CD14-positive monocyte (primary cell): ENCODE results near the gene SV2B. TPM values are rescaled to one million over a fixed set of nuclear protein-coding genes. Genes with fewer than 3 reads are reported as not detected.

Experiments used
- DNase-seq, 3 donors: peaks; one replicate each; pipeline ENCODE4 v3.0.0-alpha.2; 2011 to 2022
- H2AFZ ChIP-seq: 2 replicates; pipeline ENCODE4 v1.6.0; 2012; ENCODE audit warnings: mild to moderate bottlenecking, low read depth, low read length, inconsistent platforms; ENCODE audit not compliant: insufficient read depth, poor library complexity, severe bottlenecking
- H3K27ac ChIP-seq, 2 donors: 1 replicate in 1 of 2; 2 replicates in 1 of 2; pipeline ENCODE4 v1.5.1; 2012 to 2013; ENCODE audit warnings: low read length in 2 of 2, control low read depth in 1 of 2, inconsistent platforms in 1 of 2, low read depth in 1 of 2, mild to moderate bottlenecking in 1 of 2
- H3K27me3 ChIP-seq, 2 donors: one replicate each; pipeline versions ENCODE4 v1.6.0 to v1.6.1; 2011 to 2013; ENCODE audit warnings: low read length in 2 of 2; ENCODE audit not compliant: control insufficient read depth in 2 of 2, insufficient read depth in 2 of 2
- H3K36me3 ChIP-seq, 2 donors: replicated peaks in 1 of 2; 1 replicate in 1 of 2; 2 replicates in 1 of 2; pipeline versions ENCODE4 v1.5.1 to v1.6.1; 2012 to 2013; ENCODE audit warnings: low read length in 2 of 2, control low read depth in 1 of 2, inconsistent platforms in 1 of 2, mild to moderate bottlenecking in 1 of 2; ENCODE audit not compliant: insufficient read depth in 2 of 2, control insufficient read depth in 1 of 2
- H3K4me1 ChIP-seq, 2 donors: 1 replicate in 1 of 2; 2 replicates in 1 of 2; pipeline versions ENCODE4 v1.5.1 to v1.6.1; 2012 to 2013; ENCODE audit warnings: low read length in 2 of 2, control low read depth in 1 of 2, inconsistent platforms in 1 of 2, mild to moderate bottlenecking in 1 of 2, moderate library complexity in 1 of 2; ENCODE audit not compliant: insufficient read depth in 2 of 2, control insufficient read depth in 1 of 2
- H3K4me2 ChIP-seq: replicated peaks from 2 replicates; pipeline ENCODE3; 2012; ENCODE audit warnings: low read length, moderate library complexity, mild to moderate bottlenecking; ENCODE audit not compliant: poor library complexity, severe bottlenecking; ENCODE audit errors: extremely low read depth
- H3K4me3 ChIP-seq, 3 experiments: fragments of 200-600 bp in 1 of 3; sonication (generic) in 1 of 3; replicated peaks in 1 of 3; 1 replicate in 2 of 3; 2 replicates in 1 of 3; pipeline ENCODE4 v1.5.1; 2011 to 2013; ENCODE audit warnings: low read length in 3 of 3, mild to moderate bottlenecking in 3 of 3, control low read depth in 2 of 3, low read depth in 2 of 3, inconsistent platforms in 1 of 3, moderate library complexity in 1 of 3
- H3K79me2 ChIP-seq: 2 replicates; pipeline ENCODE4 v1.6.0; 2012; ENCODE audit warnings: mild to moderate bottlenecking, control low read depth, inconsistent platforms, low read length, moderate library complexity; ENCODE audit not compliant: insufficient read depth
- H3K9ac ChIP-seq: 2 replicates; pipeline ENCODE4 v1.6.0; 2017; ENCODE audit warnings: low read length, mild to moderate bottlenecking; ENCODE audit not compliant: insufficient read depth, poor library complexity, severe bottlenecking
- H3K9me3 ChIP-seq, 2 donors: replicated peaks in 1 of 2; 1 replicate in 1 of 2; 2 replicates in 1 of 2; pipeline versions ENCODE4 v1.5.1 to v1.6.1; 2012 to 2013; ENCODE audit warnings: low read length in 2 of 2, control low read depth in 1 of 2; ENCODE audit not compliant: control insufficient read depth in 1 of 2, insufficient read depth in 1 of 2
- H4K20me1 ChIP-seq: 2 replicates; pipeline ENCODE4 v1.6.0; 2012; ENCODE audit warnings: mild to moderate bottlenecking, low read length, control low read depth, moderate library complexity; ENCODE audit not compliant: insufficient read depth
- H3K27ac Mint-ChIP-seq, 7 donors: one replicate each; pipeline ENCODE4 v1.8.0; 2020; ENCODE audit warnings: mild to moderate bottlenecking in 7 of 7, mixed read lengths in 7 of 7, moderate library complexity in 6 of 7, inconsistent platforms in 2 of 7
- H3K27me3 Mint-ChIP-seq, 3 donors: one replicate each; pipeline ENCODE4 v1.8.0; 2021 to 2022; ENCODE audit warnings: low read depth in 3 of 3, mild to moderate bottlenecking in 3 of 3, mixed read lengths in 3 of 3, moderate library complexity in 3 of 3, inconsistent platforms in 1 of 3
- H3K36me3 Mint-ChIP-seq, 2 donors: one replicate each; pipeline ENCODE4 v1.8.0; 2020; ENCODE audit warnings: mixed read lengths in 2 of 2, inconsistent platforms in 1 of 2, mild to moderate bottlenecking in 1 of 2
- H3K4me1 Mint-ChIP-seq: one replicate; pipeline ENCODE4 v1.8.0; 2020; ENCODE audit warnings: mild to moderate bottlenecking, mixed read lengths
- H3K4me3 Mint-ChIP-seq, 2 donors: one replicate each; pipeline ENCODE4 v1.8.0; 2020; ENCODE audit warnings: mild to moderate bottlenecking in 2 of 2, mixed read lengths in 2 of 2, moderate library complexity in 1 of 2
- H3K9me3 Mint-ChIP-seq, 7 donors: one replicate each; pipeline ENCODE4 v1.8.0; 2020 to 2022; ENCODE audit warnings: mixed read lengths in 7 of 7, mild to moderate bottlenecking in 6 of 7, moderate library complexity in 6 of 7, inconsistent platforms in 2 of 7
- WGBS: methylation state at CpG from one replicate; pipeline ENCODE4 v1.1.5; 2013; ENCODE audit warnings: missing lambda C conversion rate; ENCODE audit not compliant: insufficient coverage; 5-methylcytosine and 5-hydroxymethylcytosine counted together
- intact Hi-C, 2 donors: fragments of 100-400 bp; cut with micrococcal nuclease; formaldehyde crosslinking; loops; one replicate each; pipeline versions ENCODE4 v1.15.0 to v1.15.1; 2023
- polyA plus RNA-seq, 3 donors: library from polyadenylated mRNA; depleted of rRNA in 1 of 3; unstranded in 2 of 3; stranded (reverse) in 1 of 3; fragments of 300-500 nt in 2 of 3; fragments of >200 nt in 1 of 3; fragmentation: Illumina TruSeq in 2 of 3; gene quantifications; 1 replicate in 2 of 3; 2 replicates in 1 of 3; pipeline ENCODE4 v1.2.3, GENCODE V29; 2012 to 2021
- TF ChIP-seq, protein P1 (sequence below): fragments of 200-600 bp; IDR thresholded peaks from one replicate; pipeline ENCODE4 v1.8.0; 2022; ENCODE audit warnings: antibody characterized with exemption, mild to moderate bottlenecking

Gene SV2B
- polyA plus RNA-seq, 3 donors = not detected

DNA sequence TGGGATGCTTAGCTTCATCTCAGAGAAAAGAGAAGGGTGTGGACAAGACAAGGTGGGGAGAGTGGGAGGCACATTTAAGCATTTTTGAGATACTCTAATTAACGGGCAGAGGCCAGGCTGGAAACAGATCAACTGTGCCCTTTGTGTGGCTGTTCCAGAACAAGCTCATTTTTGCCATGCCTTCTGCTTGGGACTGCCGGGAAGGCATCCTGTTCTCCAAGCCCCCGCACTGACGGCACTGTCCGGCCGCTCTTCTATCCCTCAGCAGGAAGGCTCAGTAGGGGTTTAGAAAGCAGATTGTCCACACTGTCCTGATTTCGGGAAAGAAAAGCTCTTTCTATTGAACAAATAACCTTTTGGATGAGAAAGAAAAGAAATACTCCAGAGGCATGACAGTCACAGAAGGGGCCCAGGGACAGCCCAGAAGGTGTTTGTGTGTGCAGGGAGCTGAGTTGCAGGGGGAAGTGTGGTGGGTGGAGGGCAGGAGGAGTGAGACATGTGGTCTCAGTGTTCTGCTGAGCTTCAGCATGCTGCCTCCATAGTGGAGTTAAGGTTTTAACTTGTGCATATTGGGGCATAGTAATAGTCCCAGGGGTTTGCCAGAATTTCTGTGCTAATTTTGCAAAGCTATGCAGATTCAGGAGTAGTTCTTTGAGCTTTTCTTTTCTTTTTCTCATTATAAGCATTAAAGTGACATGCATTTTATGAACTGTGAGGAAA lies 27.3 kb downstream of the SV2B start:
- Histone ChIP-seq H3K4me3 (no peak overlapping the region), H2AFZ (no peak overlapping the region), H3K36me3 (no peaks in the 10 kb centered on the region), H3K27ac (no peak overlapping the region), H4K20me1 (no peaks in the 10 kb centered on the region), H3K9ac (no peak overlapping the region), H3K4me1 (no peaks in the 10 kb centered on the region), H3K79me2 (no peaks in the 10 kb centered on the region), H3K4me2 (no peak overlapping the region), H3K27me3 (peaks cover 15 to 16% of the 10 kb centered on the region in 2 donors), H3K9me3 (no peaks in the 10 kb centered on the region)
- Mint-ChIP-seq H3K27me3 (peaks cover 17% of the 10 kb centered on the region in 3 donors), H3K9me3 (no peaks in the 10 kb centered on the region), H3K27ac (no peak overlapping the region), H3K4me1 (no peaks in the 10 kb centered on the region), H3K4me3 (no peak overlapping the region), H3K36me3 (no peaks in the 10 kb centered on the region)
- DNase-seq = no peak
- intact Hi-C loops = no loop called here
- TF ChIP-seq, protein P1, sequence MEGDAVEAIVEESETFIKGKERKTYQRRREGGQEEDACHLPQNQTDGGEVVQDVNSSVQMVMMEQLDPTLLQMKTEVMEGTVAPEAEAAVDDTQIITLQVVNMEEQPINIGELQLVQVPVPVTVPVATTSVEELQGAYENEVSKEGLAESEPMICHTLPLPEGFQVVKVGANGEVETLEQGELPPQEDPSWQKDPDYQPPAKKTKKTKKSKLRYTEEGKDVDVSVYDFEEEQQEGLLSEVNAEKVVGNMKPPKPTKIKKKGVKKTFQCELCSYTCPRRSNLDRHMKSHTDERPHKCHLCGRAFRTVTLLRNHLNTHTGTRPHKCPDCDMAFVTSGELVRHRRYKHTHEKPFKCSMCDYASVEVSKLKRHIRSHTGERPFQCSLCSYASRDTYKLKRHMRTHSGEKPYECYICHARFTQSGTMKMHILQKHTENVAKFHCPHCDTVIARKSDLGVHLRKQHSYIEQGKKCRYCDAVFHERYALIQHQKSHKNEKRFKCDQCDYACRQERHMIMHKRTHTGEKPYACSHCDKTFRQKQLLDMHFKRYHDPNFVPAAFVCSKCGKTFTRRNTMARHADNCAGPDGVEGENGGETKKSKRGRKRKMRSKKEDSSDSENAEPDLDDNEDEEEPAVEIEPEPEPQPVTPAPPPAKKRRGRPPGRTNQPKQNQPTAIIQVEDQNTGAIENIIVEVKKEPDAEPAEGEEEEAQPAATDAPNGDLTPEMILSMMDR = no peak
- 59% methylated on average over 3 of the region's 7 CpGs for WGBS

GRCh38 chr15:91128016-91128415 lies 28.0 kb downstream of the SV2B start:
- no peak for DNase-seq
- H3K4me1 ChIP-seq = no peaks in the 10 kb centered on the region
- Mint-ChIP-seq H3K27ac (no peak overlapping the region), H3K27me3 (peaks cover 15 to 17% (median 16%) of the 10 kb centered on the region in 3 donors), H3K9me3 (no peaks in the 10 kb centered on the region), H3K4me3 (no peak overlapping the region), H3K36me3 (no peaks in the 10 kb centered on the region), H3K4me1 (no peaks in the 10 kb centered on the region)
- no peak overlapping the region for H3K4me3 ChIP-seq
- no peaks in the 10 kb centered on the region for H3K79me2 ChIP-seq
- H3K27ac ChIP-seq = no peak overlapping the region
- H3K9ac ChIP-seq = no peak overlapping the region
- intact Hi-C loops = no loop called here
- no peaks in the 10 kb centered on the region for H3K36me3 ChIP-seq
- no peaks in the 10 kb centered on the region for H3K9me3 ChIP-seq
- no peak overlapping the region for H2AFZ ChIP-seq
- 100% methylated on average over 1 of the region's 4 CpGs for WGBS
- H4K20me1 ChIP-seq = no peaks in the 10 kb centered on the region
- TF ChIP-seq, protein P1 = no peak
- H3K27me3 ChIP-seq = peaks cover 15 to 16% of the 10 kb centered on the region in 2 donors
- H3K4me2 ChIP-seq = no peak overlapping the region
